ENCODE measurements around the gene MEGF6.

MEGF6 gene

GRCh38 chr1:3530086-3530925, 81.0 kb downstream of the MEGF6 start:
- H3K27ac Mint-ChIP-seq: peak overlapping the region; percentile 21

GRCh38 chr1:3529099-3529729, 82.1 kb downstream of the MEGF6 start:
- intact Hi-C loops (cut with micrococcal nuclease): no loop called here
- peaks cover 5% of the 10 kb centered on the region for H3K27me3 Mint-ChIP-seq
- H3K27ac Mint-ChIP-seq: no peak overlapping the region
- no peaks in the 10 kb centered on the region for H3K9me3 Mint-ChIP-seq
- no peak overlapping the region for H3K4me3 Mint-ChIP-seq
- no peaks in the 10 kb centered on the region for H3K36me3 Mint-ChIP-seq (ENCODE audit: low read depth)
- peaks cover 15% of the 10 kb centered on the region for H3K4me1 Mint-ChIP-seq (ENCODE audit: low read depth)

More at GRCh38 chr1:3530086-3530925, 81.0 kb downstream of the MEGF6 start:
- Mint-ChIP-seq H3K9me3 (no peaks in the 10 kb centered on the region), H3K4me3 (peak overlapping the region; percentile 75), H3K4me1 (ENCODE audit: low read depth) (peaks cover 15% of the 10 kb centered on the region), H3K36me3 (ENCODE audit: low read depth) (no peaks in the 10 kb centered on the region), H3K27me3 (peaks cover 5% of the 10 kb centered on the region)
- intact Hi-C loops (cut with micrococcal nuclease): no loop called here

GRCh38 chr1:3527774-3528173, 83.5 kb downstream of the MEGF6 start:
- Mint-ChIP-seq H3K4me1 (ENCODE audit: low read depth) (peaks cover 15% of the 10 kb centered on the region), H3K27ac (no peak overlapping the region), H3K27me3 (peaks cover 5% of the 10 kb centered on the region), H3K9me3 (no peaks in the 10 kb centered on the region), H3K4me3 (no peak overlapping the region), H3K36me3 (ENCODE audit: low read depth) (no peaks in the 10 kb centered on the region)
- intact Hi-C loops (cut with micrococcal nuclease): no loop called here

- intact Hi-C loops (cut with micrococcal nuclease): no loop called here
- peaks cover 2% of the 10 kb centered on the region for H3K27me3 Mint-ChIP-seq
- no peaks in the 10 kb centered on the region for H3K9me3 Mint-ChIP-seq
- peaks cover 10% of the 10 kb centered on the region for H3K4me1 Mint-ChIP-seq (ENCODE audit: low read depth)
- H3K4me3 Mint-ChIP-seq: no peak overlapping the region
- H3K27ac Mint-ChIP-seq: no peak overlapping the region
- no peaks in the 10 kb centered on the region for H3K36me3 Mint-ChIP-seq (ENCODE audit: low read depth)
Measured at GRCh38 chr1:3525551-3526482, 85.5 kb downstream of the MEGF6 start.

- no peak overlapping the region for H3K27ac Mint-ChIP-seq
- intact Hi-C loops (cut with micrococcal nuclease): no loop called here
- no peaks in the 10 kb centered on the region for H3K36me3 Mint-ChIP-seq (ENCODE audit: low read depth)
- H3K4me3 Mint-ChIP-seq: no peak overlapping the region
- peaks cover under 1% of the 10 kb centered on the region for H3K4me1 Mint-ChIP-seq (ENCODE audit: low read depth)
- no peaks in the 10 kb centered on the region for H3K27me3 Mint-ChIP-seq
- no peaks in the 10 kb centered on the region for H3K9me3 Mint-ChIP-seq
Measured at GRCh38 chr1:3524556-3525203, 86.6 kb downstream of the MEGF6 start.

GRCh38 chr1:3523980-3524379, 87.3 kb downstream of the MEGF6 start:
- Mint-ChIP-seq H3K27ac (no peak overlapping the region), H3K4me1 (ENCODE audit: low read depth) (no peaks in the 10 kb centered on the region), H3K4me3 (no peak overlapping the region), H3K9me3 (no peaks in the 10 kb centered on the region), H3K36me3 (ENCODE audit: low read depth) (no peaks in the 10 kb centered on the region), H3K27me3 (no peaks in the 10 kb centered on the region)
- intact Hi-C loops (cut with micrococcal nuclease): no loop called here

- intact Hi-C loops (cut with micrococcal nuclease): no loop called here
- no peaks in the 10 kb centered on the region for H3K4me1 Mint-ChIP-seq (ENCODE audit: low read depth)
- no peaks in the 10 kb centered on the region for H3K36me3 Mint-ChIP-seq (ENCODE audit: low read depth)
- no peaks in the 10 kb centered on the region for H3K9me3 Mint-ChIP-seq
- no peaks in the 10 kb centered on the region for H3K27me3 Mint-ChIP-seq
- H3K27ac Mint-ChIP-seq: no peak overlapping the region
- H3K4me3 Mint-ChIP-seq: no peak overlapping the region
Measured at GRCh38 chr1:3522564-3523265, 88.6 kb downstream of the MEGF6 start.

GRCh38 chr1:3522112-3522511, 89.2 kb downstream of the MEGF6 start:
- intact Hi-C loops (cut with micrococcal nuclease): no loop called here
- no peak overlapping the region for H3K27ac Mint-ChIP-seq
- no peaks in the 10 kb centered on the region for H3K36me3 Mint-ChIP-seq (ENCODE audit: low read depth)
- H3K4me1 Mint-ChIP-seq (ENCODE audit: low read depth): no peaks in the 10 kb centered on the region
- H3K9me3 Mint-ChIP-seq: no peaks in the 10 kb centered on the region
- H3K27me3 Mint-ChIP-seq: no peaks in the 10 kb centered on the region
- H3K4me3 Mint-ChIP-seq: no peak overlapping the region

GRCh38 chr1:3521426-3521825, 89.9 kb downstream of the MEGF6 start:
- Mint-ChIP-seq H3K36me3 (ENCODE audit: low read depth) (no peaks in the 10 kb centered on the region), H3K4me1 (ENCODE audit: low read depth) (no peaks in the 10 kb centered on the region), H3K27ac (no peak overlapping the region), H3K27me3 (no peaks in the 10 kb centered on the region), H3K9me3 (no peaks in the 10 kb centered on the region), H3K4me3 (no peak overlapping the region)
- intact Hi-C loops (cut with micrococcal nuclease): no loop called here

GRCh38 chr1:3520419-3521378, 90.6 kb downstream of the MEGF6 start:
- H3K9me3 Mint-ChIP-seq: no peaks in the 10 kb centered on the region
- H3K36me3 Mint-ChIP-seq (ENCODE audit: low read depth): no peaks in the 10 kb centered on the region
- no peaks in the 10 kb centered on the region for H3K4me1 Mint-ChIP-seq (ENCODE audit: low read depth)
- no peaks in the 10 kb centered on the region for H3K27me3 Mint-ChIP-seq
- intact Hi-C loops (cut with micrococcal nuclease): no loop called here
- no peak overlapping the region for H3K4me3 Mint-ChIP-seq
- no peak overlapping the region for H3K27ac Mint-ChIP-seq

GRCh38 chr1:3519301-3519885, 91.9 kb downstream of the MEGF6 start:
- H3K27me3 Mint-ChIP-seq: no peaks in the 10 kb centered on the region
- H3K9me3 Mint-ChIP-seq: no peaks in the 10 kb centered on the region
- no peaks in the 10 kb centered on the region for H3K4me1 Mint-ChIP-seq (ENCODE audit: low read depth)
- H3K27ac Mint-ChIP-seq: no peak overlapping the region
- intact Hi-C loops (cut with micrococcal nuclease): no loop called here
- no peaks in the 10 kb centered on the region for H3K36me3 Mint-ChIP-seq (ENCODE audit: low read depth)
- H3K4me3 Mint-ChIP-seq: no peak overlapping the region

GRCh38 chr1:3518756-3519155, 92.6 kb downstream of the MEGF6 start:
- Mint-ChIP-seq H3K4me3 (no peak overlapping the region), H3K27me3 (no peaks in the 10 kb centered on the region), H3K4me1 (ENCODE audit: low read depth) (no peaks in the 10 kb centered on the region), H3K9me3 (no peaks in the 10 kb centered on the region), H3K27ac (no peak overlapping the region), H3K36me3 (ENCODE audit: low read depth) (no peaks in the 10 kb centered on the region)
- intact Hi-C loops (cut with micrococcal nuclease): no loop called here
